NCI-H526 (cell line): Measurements from ENCODE around the gene MIB2.
"Not testable (repeated sequence)": the region's sequence is repeated elsewhere in the genome, so short reads cannot be mapped to it uniquely, and the experiment has no call there.

Source experiments
- DNase-seq, 2 experiments: peaks; one replicate each; lab custom pipeline; 2025; lab: John Stamatoyannopoulos, UW

MIB2 gene

DNA sequence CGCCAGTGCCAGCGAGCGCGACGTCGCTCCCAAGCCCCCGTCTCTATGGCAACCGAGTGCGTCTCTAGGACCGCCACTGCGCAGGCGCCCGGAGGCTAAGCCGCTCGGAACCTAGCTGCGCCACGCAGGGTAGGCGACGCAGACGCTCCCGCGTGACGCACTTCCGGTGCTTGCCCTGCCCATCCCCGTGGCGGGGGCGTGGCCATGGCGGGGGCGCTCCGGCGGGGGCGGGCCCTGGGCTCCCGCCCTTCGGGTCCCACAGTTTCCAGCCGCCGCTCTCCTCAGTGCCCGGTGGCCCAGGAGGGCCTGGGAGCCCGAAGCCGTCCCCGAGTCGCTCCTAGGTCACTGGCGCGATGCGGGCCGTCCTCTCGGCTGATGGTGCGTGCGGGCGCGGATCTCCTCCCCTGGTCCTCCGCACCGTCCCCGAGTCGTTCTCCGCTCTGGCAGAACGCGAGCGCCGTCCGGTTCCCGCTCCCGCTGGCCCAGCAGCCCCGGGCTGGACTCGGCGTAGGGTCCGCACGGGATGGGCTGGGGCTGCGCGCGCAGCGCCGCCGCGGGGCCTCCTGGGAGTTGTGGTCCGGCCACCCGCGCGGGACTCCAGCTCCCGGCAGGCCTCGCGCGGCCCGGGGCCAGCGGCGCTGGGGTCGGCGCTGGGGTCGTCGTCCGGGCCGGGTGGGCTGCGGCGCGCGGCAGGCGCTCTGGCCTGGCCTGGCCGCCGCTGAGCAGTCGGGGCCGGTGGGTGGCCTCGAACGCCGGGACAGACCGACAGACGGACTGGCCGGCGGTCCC lies at the start of gene MIB2:
MIB2 (plus strand) TSS at position 245 of the 789 bp plus-strand sequence. CDS start 7,953 bp downstream, outside the sequence.
- DNase-seq = peak; percentile 90 to 99

DNA sequence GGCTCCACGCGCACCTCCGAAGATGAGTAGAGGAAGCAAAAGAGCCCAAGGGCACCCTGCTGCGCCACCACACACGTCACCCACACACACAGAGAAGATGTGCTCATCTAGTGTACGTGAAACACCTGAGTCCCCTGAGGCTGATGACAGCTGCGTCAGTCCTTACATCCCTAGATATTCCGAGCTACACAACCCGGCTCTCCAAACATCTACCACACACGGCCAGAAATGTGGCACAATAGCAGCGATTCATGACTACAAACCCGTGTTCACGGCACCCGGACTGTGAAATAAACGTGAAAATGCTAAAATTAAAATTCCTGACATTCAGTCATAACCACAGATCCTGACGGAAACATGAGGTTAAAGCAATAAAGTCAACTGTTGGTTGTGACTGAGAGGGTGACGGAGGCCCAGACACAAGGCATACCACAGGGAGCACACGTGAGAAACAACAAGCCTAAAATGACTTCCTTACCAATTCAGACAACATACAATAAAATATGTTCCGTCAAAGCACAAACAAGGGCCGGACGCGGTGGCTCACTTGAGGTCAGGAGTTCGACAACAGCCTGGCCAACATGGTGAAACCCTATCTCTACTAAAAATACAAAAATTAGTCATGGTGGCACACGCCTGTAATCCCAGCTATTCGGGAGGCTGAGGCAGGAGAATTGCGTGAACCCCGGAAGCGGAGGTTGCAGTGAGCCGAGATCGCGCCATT lies 48.0 kb upstream of the MIB2 start:
- no peak for DNase-seq

DNA sequence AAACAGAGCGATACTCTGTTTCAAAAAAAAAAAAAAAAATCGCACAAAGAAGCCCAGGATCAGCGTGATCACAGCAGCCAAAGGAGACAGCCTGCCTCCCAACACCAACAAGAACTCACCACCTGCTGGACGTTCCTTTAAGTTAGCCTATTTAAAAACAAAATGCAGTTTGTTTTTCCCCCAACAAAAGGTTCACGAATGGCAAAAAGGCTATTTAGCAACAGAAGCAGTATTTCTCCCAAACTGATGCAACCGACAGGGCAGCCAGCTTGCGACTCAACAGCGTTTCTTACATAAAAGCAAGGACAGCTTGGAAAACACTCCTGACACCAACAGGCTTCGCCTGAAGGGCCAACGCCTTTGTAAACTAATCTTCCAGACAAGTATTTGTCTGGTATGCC lies 47.4 kb upstream of the MIB2 start:
- no peak for DNase-seq

GRCh38 chr1:1569341-1569740 lies 46.0 kb upstream of the MIB2 start:
- no peak for DNase-seq

GRCh38 chr1:1573843-1574720 lies 41.2 kb upstream of the MIB2 start:
- peak in 1 of 2 experiments; percentile 83 for DNase-seq

DNA sequence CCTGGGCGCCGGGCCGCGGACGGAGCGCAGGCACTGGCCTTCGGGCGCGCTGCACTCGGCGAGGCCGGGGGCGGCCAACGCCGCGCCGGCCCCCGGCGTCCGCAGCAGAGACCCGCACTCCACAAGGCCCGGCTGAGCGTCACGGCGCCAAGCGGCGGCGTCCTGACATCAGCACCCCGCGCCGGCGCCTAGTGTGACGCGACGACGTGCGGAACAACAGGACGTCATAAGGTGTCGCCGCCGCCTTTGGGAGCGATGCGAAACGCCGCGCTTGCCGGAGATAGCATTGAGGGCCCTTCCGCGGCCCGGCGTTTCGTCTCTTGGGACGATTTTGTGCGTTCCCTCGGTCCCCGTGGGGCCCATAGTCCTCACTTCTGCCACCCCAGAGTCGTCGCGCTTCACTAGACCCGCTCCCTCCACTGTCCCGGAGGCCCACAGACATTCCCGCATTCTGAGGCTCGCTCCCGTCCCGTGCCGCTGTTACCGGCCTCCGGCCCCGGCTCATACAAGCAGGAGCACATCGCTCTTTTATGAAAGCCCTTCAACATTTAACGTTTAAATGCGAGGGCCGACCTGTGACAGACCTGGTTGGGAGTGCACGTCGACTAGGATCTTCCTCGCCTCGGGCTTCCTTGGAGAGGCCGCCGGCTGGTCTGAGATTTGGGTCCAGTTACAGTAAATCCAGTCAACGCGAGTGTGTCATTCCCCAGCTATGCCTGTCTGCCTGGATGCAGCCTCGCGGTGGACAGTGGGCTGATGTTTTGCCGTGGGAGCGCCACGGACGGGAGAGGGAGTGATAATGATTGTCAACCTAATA lies 40.4 kb upstream of the MIB2 start, which contains the start of gene SSU72:
SSU72 (minus strand) TSS at position 143 of the 817 bp plus-strand sequence. CDS start 306 bp downstream, outside the sequence.
- DNase-seq = peak; percentile 83 to 94

DNA sequence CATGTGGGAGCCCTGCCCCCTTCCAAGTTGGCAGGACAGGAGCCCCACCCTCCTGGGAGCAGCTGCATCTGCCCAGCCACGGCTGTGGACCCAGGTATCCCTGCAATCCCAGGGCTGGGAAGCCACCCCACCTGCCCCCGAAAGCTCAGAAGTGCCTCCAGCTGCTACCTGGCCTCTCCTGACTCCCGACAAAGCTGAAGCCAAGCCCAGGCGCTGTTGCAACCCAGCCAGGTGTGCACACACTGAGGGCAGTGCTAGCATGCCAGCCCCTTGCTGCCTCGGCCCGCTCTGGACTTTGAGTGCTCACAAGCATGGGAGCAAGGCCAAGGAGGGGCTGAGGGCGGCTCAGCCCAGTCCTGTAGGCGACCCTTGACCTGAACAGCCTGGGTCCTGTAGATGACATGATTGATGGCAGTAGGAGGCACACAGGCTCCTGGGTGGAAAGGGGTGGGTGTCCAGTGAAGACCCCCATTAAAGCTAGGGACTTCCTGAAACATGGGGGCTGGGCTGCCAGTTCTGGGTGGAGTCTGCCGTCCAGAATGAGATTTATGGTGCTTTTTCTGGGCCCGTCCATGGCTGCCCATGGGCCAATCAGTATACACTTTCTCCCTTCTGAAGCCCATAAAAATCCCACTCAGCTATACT lies 37.8 kb upstream of the MIB2 start:
- no peak for DNase-seq

DNA sequence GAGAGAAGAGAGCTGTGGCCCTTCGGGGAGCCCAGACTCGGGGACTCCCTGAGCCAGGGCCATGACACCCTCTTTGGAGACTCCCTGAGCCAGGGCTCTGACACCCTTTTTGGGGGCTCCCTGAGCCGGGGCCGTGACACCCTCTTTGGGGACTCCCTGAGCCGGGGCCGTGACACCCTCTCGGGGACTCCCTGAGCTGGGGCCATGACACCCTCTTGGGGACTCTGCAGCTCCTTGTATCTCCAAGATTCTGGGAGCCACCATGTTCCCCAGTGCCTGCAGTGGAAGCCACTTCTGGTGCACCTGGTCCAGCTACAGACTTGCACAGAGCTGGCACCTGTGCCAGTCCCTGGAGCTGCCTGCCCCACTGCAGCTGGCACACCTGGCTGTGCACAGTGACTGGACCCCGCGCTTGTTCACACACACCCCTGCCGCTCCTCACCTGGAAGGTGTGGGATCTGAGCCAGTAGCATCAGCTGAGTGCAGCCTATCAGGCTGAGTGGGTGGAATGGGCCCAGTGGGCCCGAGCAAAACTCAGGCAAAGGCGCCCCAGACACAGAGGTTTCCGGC lies 36.8 kb upstream of the MIB2 start:
- no peak for DNase-seq

DNA sequence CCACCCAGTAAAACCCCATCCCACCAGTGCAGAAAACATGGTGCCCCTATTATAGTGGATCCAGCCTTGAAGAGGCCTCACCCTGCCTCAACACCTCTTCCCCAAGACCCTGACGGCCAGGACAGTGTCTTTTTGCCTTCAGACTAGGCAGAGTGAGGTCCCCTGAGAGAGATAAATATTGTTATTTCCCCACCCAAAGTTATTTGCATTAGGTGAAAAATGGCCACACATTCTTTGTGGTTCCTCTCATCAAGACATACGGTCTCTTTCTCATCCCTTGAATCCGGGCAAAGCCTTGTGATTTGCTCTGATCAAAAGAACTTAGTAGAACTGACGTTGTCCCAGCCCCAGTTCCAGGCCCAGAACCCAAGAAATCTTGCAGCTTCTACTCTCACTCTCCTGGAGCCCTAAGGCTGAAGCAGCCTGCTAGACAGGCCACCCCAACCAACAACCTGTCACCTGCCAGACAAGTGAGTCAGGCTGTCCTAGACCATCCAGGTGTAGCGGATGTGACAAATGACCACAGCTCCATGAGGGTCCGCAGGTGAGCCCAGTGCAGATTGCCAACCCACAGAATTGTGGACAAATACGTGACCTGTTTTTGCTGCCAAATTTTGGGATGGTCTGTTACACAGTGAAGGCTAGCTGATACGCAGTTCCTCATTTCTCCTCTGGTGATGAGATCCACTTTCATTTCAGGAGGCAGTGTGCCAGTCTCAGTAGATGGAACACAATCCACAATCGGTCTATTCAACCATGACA lies 32.5 kb upstream of the MIB2 start:
- no peak for DNase-seq

DNA sequence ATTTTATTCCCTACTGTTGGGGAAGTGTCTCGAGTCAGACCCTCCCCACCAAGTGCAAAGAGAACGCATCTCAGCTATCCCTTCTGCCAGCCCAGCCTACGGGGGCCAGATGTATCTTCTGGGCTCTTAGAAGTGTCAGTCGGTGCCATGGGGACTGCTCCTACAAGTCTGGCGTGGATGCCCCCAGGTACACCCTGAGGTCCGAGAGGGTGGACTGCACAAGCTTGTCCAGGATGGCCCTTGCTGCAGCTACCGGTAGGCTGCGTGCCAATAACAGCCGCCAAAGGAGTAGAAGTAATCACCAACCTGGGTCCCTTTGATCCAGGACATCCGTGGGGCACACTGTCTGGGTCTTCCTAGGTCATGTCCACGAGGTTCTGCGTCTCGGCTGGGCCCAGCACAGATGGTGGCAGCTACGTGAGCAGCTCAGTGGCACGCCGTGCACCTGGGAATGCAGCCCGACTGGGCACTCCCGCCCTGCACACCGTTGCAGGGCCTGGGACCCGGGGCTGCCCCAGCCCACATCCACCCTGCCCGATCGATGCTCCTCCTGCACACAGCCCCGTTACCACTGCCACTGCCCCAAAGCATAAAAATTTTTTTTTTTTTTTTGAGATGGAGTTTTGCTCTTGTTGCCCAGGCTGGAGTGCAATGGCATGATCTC lies 31.8 kb upstream of the MIB2 start:
- DNase-seq = no peak

DNA sequence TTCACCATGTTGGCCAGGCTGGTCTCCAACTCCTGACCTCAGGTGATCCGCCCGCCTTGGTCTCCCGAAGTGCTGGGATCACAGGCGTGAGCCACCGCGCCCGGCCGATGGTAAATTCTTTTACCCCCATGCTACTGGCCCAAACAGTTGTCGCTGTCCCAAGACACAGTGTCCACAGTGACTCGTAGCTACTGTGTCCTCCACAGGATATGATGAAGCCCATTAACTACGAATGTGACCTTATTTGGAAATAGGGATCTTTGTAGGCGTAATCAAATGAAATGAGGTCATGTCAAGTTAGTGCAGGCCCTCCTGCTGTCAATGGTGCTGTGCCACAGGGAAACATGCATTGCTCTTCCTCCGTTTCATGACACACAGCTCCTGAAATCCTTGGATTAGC lies 23.8 kb upstream of the MIB2 start:
- no peak for DNase-seq

- DNase-seq = no peak
These were observed 21.3 kb upstream of the MIB2 start for GRCh38 chr1:1593834-1594601.

GRCh38 chr1:1594602-1595260 lies 20.6 kb upstream of the MIB2 start:
- DNase-seq = peak; percentile 55 to 75

- DNase-seq = not testable (repeated sequence)
These were observed 20.0 kb upstream of the MIB2 start for GRCh38 chr1:1595341-1595740.

DNA sequence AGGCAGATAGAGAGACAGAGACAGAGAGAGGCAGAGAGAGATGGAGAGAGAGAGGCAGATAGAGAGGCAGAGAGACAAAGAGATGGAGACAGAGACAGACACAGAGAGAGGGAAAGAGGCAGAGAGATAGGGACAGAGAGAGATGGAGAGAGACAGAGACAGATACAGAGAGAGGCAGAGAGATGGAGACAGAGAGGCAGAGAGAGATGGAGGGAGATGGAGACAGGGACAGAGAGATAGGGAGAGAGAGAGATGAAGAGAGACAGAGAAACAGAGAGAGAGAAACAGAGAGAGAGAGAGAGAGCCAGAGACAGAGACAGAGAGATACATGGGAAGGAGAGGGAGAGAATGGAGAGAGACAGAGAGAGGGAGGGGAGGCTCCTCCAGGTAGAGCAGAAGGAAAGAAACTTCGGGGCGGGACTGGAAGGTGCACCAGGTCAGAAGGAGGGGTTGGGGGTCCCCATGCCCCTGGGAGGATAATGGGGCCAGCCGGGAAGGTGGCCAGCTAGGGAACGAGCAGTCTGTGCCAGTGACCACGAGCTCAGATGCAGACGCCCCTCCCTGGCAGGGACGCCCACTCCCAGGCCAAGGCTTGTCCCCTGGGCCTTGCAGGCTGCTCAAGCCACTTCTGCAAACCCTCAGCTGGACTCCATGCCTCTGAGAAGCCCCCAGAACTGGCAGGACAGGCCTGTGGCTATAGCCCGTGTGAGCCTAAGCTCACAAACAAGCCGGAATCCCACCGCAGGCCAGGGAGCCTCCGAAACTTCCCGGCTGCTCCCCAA lies 18.6 kb upstream of the MIB2 start:
- DNase-seq = no peak

DNA sequence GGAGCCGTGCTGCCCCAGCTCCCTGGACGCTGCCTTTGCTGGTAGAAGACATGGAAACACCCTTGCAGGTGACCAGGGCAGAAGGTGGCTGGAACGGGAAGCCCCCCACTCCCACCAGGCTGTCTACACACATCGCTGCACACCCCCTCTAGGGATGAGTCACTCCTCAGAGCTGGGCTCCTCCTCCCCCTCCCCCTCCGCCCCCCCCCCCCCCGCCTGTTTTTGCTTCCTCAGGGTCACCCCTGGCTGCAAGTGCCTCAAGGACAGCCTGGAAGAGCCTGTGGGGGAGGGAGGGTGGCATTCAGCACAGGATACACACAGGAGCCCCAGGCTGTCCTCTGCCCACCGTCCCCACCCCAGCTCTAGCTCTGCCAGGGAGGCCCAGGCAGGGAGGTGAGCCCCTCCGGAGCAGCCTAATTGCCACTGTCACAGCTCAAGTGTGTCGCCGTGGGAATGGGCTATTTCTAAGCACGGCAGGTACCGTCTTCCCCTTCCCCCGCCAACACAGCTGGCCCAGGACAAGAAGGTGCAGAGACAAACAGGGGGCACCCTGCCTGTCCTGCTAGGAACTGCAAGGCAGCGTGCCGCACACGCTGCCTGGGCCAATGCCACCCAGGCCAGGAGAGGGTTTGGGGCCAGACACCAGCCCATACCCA lies 17.9 kb upstream of the MIB2 start:
- DNase-seq = peak; percentile 38 to 64
